Measurements from ENCODE around the gene EDARADD. TPM values are rescaled to one million over a fixed set of nuclear protein-coding genes. Genes with fewer than 3 reads are reported as not detected.
A peak's percentile ranks its signal among the peaks of the same experiment; 100 is the strongest.

The EDARADD gene
- total and polyA plus RNA-seq, 2 of the 13 experiments (the other 11 are each of a cell fraction or from before 2014, with no cell fraction given), result 0.03 TPM; not detected in 1

DNA sequence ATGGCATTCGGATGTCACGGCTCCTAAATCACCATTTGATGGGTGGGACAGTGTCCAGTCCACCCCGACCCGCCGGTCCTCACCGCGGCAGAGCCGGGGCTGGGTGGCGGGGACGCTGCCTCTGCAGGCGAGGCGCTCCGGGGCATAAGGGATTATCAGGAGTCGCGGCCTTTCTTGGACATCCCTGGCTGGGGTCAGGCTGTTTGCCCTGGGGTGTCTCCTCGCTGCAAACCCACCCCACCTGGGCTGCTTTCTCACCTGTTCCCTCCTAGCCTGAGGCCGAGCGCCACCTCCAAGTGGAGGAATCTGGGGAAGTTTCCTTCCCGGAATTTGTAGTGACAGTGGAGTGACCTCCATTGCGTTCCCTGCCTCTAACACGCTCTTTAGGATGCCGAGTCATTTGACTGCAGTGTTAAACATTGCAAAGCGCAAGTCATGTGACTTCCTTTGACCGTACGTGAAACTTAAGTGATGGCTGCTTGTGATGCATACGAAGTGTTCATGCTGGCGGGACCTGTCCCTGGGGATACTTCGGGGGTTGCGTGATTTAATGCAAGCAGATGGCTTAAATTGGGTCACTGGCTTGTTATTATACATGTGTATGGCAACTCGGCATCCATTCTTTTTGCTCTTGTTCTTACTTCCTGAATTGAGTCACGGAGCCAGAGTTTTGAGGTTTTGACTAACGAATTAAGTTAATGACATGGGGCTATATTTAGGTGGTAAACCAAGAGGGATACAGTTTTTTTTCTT lies 130.2 kb downstream of the EDARADD start (continued):
- TF ChIP-seq, protein P1, sequence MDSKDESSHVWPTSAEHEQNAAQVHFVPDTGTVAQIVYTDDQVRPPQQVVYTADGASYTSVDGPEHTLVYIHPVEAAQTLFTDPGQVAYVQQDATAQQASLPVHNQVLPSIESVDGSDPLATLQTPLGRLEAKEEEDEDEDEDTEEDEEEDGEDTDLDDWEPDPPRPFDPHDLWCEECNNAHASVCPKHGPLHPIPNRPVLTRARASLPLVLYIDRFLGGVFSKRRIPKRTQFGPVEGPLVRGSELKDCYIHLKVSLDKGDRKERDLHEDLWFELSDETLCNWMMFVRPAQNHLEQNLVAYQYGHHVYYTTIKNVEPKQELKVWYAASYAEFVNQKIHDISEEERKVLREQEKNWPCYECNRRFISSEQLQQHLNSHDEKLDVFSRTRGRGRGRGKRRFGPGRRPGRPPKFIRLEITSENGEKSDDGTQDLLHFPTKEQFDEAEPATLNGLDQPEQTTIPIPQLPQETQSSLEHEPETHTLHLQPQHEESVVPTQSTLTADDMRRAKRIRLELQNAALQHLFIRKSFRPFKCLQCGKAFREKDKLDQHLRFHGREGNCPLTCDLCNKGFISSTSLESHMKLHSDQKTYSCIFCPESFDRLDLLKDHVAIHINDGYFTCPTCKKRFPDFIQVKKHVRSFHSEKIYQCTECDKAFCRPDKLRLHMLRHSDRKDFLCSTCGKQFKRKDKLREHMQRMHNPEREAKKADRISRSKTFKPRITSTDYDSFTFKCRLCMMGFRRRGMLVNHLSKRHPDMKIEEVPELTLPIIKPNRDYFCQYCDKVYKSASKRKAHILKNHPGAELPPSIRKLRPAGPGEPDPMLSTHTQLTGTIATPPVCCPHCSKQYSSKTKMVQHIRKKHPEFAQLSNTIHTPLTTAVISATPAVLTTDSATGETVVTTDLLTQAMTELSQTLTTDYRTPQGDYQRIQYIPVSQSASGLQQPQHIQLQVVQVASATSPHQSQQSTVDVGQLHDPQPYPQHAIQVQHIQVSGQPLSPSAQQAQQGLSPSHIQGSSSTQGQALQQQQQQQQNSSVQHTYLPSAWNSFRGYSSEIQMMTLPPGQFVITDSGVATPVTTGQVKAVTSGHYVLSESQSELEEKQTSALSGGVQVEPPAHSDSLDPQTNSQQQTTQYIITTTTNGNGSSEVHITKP (CRISPR knock-in tag; IDR thresholded peaks at IDR 0.05; ENCODE audit: low read depth), result no peak
- TF ChIP-seq ESRRA (CRISPR knock-in tag; IDR thresholded peaks at IDR 0.05; ENCODE audit: low read depth), result no peak
- no peak for TF ChIP-seq ZNF136 (CRISPR knock-in tag; IDR thresholded peaks at IDR 0.05; ENCODE audit: low read depth)
- no peak for TF ChIP-seq RORA (CRISPR knock-in tag; IDR thresholded peaks at IDR 0.05)
- TF ChIP-seq PAX8 (CRISPR knock-in tag; IDR thresholded peaks at IDR 0.05; ENCODE audit: borderline replicate concordance), result no peak
- TF ChIP-seq, protein P2, sequence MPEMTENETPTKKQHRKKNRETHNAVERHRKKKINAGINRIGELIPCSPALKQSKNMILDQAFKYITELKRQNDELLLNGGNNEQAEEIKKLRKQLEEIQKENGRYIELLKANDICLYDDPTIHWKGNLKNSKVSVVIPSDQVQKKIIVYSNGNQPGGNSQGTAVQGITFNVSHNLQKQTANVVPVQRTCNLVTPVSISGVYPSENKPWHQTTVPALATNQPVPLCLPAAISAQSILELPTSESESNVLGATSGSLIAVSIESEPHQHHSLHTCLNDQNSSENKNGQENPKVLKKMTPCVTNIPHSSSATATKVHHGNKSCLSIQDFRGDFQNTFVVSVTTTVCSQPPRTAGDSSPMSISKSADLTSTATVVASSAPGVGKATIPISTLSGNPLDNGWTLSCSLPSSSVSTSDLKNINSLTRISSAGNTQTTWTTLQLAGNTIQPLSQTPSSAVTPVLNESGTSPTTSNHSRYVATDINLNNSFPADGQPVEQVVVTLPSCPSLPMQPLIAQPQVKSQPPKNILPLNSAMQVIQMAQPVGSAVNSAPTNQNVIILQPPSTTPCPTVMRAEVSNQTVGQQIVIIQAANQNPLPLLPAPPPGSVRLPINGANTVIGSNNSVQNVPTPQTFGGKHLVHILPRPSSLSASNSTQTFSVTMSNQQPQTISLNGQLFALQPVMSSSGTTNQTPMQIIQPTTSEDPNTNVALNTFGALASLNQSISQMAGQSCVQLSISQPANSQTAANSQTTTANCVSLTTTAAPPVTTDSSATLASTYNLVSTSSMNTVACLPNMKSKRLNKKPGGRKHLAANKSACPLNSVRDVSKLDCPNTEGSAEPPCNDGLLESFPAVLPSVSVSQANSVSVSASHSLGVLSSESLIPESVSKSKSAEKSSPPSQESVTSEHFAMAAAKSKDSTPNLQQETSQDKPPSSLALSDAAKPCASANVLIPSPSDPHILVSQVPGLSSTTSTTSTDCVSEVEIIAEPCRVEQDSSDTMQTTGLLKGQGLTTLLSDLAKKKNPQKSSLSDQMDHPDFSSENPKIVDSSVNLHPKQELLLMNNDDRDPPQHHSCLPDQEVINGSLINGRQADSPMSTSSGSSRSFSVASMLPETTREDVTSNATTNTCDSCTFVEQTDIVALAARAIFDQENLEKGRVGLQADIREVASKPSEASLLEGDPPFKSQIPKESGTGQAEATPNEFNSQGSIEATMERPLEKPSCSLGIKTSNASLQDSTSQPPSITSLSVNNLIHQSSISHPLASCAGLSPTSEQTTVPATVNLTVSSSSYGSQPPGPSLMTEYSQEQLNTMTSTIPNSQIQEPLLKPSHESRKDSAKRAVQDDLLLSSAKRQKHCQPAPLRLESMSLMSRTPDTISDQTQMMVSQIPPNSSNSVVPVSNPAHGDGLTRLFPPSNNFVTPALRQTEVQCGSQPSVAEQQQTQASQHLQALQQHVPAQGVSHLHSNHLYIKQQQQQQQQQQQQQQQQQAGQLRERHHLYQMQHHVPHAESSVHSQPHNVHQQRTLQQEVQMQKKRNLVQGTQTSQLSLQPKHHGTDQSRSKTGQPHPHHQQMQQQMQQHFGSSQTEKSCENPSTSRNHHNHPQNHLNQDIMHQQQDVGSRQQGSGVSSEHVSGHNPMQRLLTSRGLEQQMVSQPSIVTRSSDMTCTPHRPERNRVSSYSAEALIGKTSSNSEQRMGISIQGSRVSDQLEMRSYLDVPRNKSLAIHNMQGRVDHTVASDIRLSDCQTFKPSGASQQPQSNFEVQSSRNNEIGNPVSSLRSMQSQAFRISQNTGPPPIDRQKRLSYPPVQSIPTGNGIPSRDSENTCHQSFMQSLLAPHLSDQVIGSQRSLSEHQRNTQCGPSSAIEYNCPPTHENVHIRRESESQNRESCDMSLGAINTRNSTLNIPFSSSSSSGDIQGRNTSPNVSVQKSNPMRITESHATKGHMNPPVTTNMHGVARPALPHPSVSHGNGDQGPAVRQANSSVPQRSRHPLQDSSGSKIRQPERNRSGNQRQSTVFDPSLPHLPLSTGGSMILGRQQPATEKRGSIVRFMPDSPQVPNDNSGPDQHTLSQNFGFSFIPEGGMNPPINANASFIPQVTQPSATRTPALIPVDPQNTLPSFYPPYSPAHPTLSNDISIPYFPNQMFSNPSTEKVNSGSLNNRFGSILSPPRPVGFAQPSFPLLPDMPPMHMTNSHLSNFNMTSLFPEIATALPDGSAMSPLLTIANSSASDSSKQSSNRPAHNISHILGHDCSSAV (CRISPR knock-in tag; IDR thresholded peaks at IDR 0.05; ENCODE audit: borderline replicate concordance), result 0 out of 2 replicates have a peak, but pooled peaks have one; percentile 63
- TF ChIP-seq ZNF678 (CRISPR knock-in tag; IDR thresholded peaks at IDR 0.05), result no peak
- TF ChIP-seq, protein P3, sequence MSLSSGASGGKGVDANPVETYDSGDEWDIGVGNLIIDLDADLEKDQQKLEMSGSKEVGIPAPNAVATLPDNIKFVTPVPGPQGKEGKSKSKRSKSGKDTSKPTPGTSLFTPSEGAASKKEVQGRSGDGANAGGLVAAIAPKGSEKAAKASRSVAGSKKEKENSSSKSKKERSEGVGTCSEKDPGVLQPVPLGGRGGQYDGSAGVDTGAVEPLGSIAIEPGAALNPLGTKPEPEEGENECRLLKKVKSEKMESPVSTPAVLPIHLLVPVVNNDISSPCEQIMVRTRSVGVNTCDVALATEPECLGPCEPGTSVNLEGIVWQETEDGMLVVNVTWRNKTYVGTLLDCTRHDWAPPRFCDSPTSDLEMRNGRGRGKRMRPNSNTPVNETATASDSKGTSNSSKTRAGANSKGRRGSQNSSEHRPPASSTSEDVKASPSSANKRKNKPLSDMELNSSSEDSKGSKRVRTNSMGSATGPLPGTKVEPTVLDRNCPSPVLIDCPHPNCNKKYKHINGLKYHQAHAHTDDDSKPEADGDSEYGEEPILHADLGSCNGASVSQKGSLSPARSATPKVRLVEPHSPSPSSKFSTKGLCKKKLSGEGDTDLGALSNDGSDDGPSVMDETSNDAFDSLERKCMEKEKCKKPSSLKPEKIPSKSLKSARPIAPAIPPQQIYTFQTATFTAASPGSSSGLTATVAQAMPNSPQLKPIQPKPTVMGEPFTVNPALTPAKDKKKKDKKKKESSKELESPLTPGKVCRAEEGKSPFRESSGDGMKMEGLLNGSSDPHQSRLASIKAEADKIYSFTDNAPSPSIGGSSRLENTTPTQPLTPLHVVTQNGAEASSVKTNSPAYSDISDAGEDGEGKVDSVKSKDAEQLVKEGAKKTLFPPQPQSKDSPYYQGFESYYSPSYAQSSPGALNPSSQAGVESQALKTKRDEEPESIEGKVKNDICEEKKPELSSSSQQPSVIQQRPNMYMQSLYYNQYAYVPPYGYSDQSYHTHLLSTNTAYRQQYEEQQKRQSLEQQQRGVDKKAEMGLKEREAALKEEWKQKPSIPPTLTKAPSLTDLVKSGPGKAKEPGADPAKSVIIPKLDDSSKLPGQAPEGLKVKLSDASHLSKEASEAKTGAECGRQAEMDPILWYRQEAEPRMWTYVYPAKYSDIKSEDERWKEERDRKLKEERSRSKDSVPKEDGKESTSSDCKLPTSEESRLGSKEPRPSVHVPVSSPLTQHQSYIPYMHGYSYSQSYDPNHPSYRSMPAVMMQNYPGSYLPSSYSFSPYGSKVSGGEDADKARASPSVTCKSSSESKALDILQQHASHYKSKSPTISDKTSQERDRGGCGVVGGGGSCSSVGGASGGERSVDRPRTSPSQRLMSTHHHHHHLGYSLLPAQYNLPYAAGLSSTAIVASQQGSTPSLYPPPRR (CRISPR knock-in tag; IDR thresholded peaks at IDR 0.05; ENCODE audit: borderline replicate concordance), result no peak
- no peak for TF ChIP-seq ZNF382 (CRISPR knock-in tag; IDR thresholded peaks at IDR 0.05; ENCODE audit: borderline replicate concordance)
- TF ChIP-seq ZNF101 (CRISPR knock-in tag; IDR thresholded peaks at IDR 0.05; ENCODE audit: borderline replicate concordance, low read depth), result no peak
- TF ChIP-seq ZNF878 (CRISPR knock-in tag; IDR thresholded peaks at IDR 0.05), result 0 out of 2 replicates have a peak, but pooled peaks have one; percentile 49

All from HepG2 (cell line).